Bronchial epithelial cell (primary cell): Measurements from ENCODE around the gene PLEKHB1. TPM values are rescaled to one million over a fixed set of nuclear protein-coding genes. Genes with fewer than 3 reads are reported as not detected.
A peak's percentile ranks its signal among the peaks of the same experiment; 100 is the strongest.

Experiments used
- DNase-seq: peaks from one replicate; pipeline ENCODE4 v3.0.0-alpha.2; 2010; ENCODE audit warnings: low read depth
- FAIRE-seq: peaks from 2 replicates; lab custom pipeline; 2011; peaks lifted over from hg19 to GRCh38; lab: Jason Lieb, UNC
- H3K27me3 ChIP-seq: 2 replicates; pipeline ENCODE4 v1.5.1; 2011; ENCODE audit warnings: low read length; ENCODE audit not compliant: control insufficient read depth, insufficient read depth
- H3K36me3 ChIP-seq: 2 replicates; pipeline ENCODE4 v1.5.1; 2011; ENCODE audit warnings: low read length; ENCODE audit not compliant: control insufficient read depth, insufficient read depth
- H3K4me3 ChIP-seq: 2 replicates; pipeline ENCODE4 v1.5.1; 2011; ENCODE audit warnings: mild to moderate bottlenecking, low read depth, low read length, control low read depth
- CTCF ChIP-seq: IDR thresholded peaks from 2 replicates; pipeline ENCODE4 v1.5.1; 2011; ENCODE audit warnings: mild to moderate bottlenecking, moderate library complexity, low read length, control low read depth, inconsistent platforms; ENCODE audit not compliant: insufficient read depth, severe bottlenecking
- total RNA-seq: library from RNA; depleted of rRNA; stranded (reverse); fragments of >200 nt; gene quantifications from 2 replicates; pipeline ENCODE4 v1.2.1, GENCODE V29; 2014

The PLEKHB1 gene
- total RNA-seq, 1 donor from 2014 or later: not detected

- H3K36me3 ChIP-seq: no peaks in the 10 kb centered on the region
- TF ChIP-seq CTCF: no peak
- H3K4me3 ChIP-seq: no peak overlapping the region
- H3K27me3 ChIP-seq: no peaks in the 10 kb centered on the region
- FAIRE-seq (no peak), DNase-seq (peak; percentile 57)
These were observed 31.8 kb upstream of the PLEKHB1 start for GRCh38 chr11:73614591-73614990.

- H3K36me3 ChIP-seq: no peaks in the 10 kb centered on the region
- DNase-seq (no peak), FAIRE-seq (no peak)
- TF ChIP-seq CTCF: no peak
- H3K27me3 ChIP-seq: peaks cover 2% of the 10 kb centered on the region
- H3K4me3 ChIP-seq: no peak overlapping the region
These were observed 23.3 kb upstream of the PLEKHB1 start for GRCh38 chr11:73622926-73623593.

DNA sequence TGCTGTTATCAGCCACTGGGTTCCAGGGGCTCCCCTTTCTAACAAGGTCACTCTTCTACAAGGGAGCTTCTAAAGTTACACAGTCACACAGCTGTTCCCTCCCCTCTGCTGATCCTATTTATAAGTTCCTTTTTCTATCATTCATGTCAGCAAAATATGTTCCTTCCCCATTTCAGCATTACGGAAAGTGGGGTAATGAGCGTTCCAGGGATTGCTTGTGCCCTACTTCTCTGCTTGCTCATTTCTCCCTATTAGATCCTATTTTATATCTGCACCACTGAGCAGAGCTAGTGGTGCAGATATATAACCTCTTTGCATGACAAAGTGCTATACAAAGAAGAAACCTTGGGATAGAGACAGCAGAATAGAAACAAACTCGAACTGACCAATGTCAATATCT, 22.7 kb upstream of the PLEKHB1 start:
- TF ChIP-seq CTCF: no peak
- no peak for DNase-seq
- Histone ChIP-seq H3K4me3 (no peak overlapping the region), H3K36me3 (no peaks in the 10 kb centered on the region), H3K27me3 (peaks cover 2% of the 10 kb centered on the region)
- no peak for FAIRE-seq

DNA sequence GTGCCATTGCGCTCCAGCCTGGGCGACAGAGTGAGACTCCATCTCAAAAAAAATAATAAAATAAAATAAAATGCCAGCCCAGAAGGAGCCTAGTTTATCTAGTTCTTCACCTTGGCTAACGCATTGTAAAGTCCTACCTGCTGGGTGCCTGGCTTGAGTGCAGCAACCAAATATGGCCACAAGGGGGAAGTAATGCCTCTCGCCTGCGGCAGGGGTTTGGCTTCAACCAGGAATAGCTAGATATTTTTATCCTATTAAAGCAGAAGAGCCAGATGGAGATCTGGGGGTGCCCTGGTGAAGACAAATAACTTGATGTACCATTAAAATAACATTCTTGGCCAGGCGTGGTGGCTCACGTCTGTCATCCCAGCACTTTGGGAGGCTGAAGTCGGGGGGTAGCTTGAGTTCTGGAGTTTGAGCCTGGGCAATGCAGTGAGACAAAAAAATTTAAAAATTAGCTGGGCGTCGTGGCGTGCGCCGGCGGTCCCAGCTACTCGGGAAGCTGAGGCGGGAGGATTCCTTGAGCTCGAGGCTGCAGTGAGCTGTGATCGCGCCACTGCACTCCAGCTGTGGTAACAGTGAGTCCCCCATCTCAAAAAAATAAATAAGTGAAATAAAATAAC, 20.6 kb upstream of the PLEKHB1 start:
- Histone ChIP-seq H3K27me3 (peaks cover 2% of the 10 kb centered on the region), H3K4me3 (no peak overlapping the region), H3K36me3 (no peaks in the 10 kb centered on the region)
- peak; percentile 78 for TF ChIP-seq CTCF
- DNase-seq (peak; percentile 69), FAIRE-seq (no peak)

DNA sequence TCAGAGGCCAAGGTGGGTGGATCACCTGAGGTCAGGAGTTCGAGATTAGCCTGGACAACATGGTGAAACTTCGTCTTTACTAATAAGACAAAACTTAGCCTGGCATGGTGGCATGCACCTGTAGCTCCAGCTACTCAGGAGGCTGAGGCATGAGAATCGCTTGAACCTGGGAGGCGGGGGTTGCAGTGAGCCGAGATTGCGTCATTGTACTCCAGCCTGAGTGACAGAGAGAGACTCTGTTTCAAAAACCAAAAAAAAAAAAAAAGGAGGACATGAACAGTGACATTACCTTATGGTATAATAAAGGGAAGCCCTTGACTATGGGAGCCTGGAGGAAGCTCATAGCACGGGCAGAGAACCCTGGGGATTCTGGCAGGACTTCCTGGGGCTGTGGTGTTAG, 16.5 kb upstream of the PLEKHB1 start:
- Histone ChIP-seq H3K36me3 (no peaks in the 10 kb centered on the region), H3K4me3 (no peak overlapping the region), H3K27me3 (peaks cover 2% of the 10 kb centered on the region)
- DNase-seq (no peak), FAIRE-seq (no peak)
- TF ChIP-seq CTCF: no peak
